ENCODE results near the gene SLC39A11.

SLC39A11 gene

GRCh38 chr17:72719578-72720493, 372.7 kb downstream of the SLC39A11 start:
- H3K27me3 ChIP-seq, result no peaks in the 10 kb centered on the region
- peak overlapping the region; percentile 92 for H3K4me2 ChIP-seq
- H3K9ac ChIP-seq, result peak overlapping the region; percentile 4; the same call in 1 of the 2 replicates
- H3K4me1 ChIP-seq, result peaks cover 25% of the 10 kb centered on the region
- H3K36me3 ChIP-seq, result peaks cover 4% of the 10 kb centered on the region; the same call in 1 of the 2 replicates
- H4K20me1 ChIP-seq, result no peaks in the 10 kb centered on the region
- peak overlapping the region; percentile 42; the same call in 1 of the 2 replicates for H3K4me3 ChIP-seq
- no peaks in the 10 kb centered on the region for H3K9me3 ChIP-seq
- H3K27ac ChIP-seq, result peak overlapping the region; percentile 62
- TF ChIP-seq Cebpa-rat (IDR thresholded peaks at IDR 0.05), result no peak

GRCh38 chr17:72719206-72719577, 373.3 kb downstream of the SLC39A11 start:
- H3K9ac ChIP-seq, result peak overlapping the region; percentile 4; the same call in 1 of the 2 replicates
- H4K20me1 ChIP-seq, result no peaks in the 10 kb centered on the region
- no peaks in the 10 kb centered on the region for H3K9me3 ChIP-seq
- no peak overlapping the region for H3K4me3 ChIP-seq
- peak overlapping the region; percentile 92 for H3K4me2 ChIP-seq
- peak overlapping the region; percentile 62 for H3K27ac ChIP-seq
- TF ChIP-seq Cebpa-rat (IDR thresholded peaks at IDR 0.05), result no peak
- H3K27me3 ChIP-seq, result no peaks in the 10 kb centered on the region
- peaks cover 25% of the 10 kb centered on the region for H3K4me1 ChIP-seq
- H3K36me3 ChIP-seq, result peaks cover 4% of the 10 kb centered on the region; the same call in 1 of the 2 replicates

- Histone ChIP-seq H3K4me3 (no peak overlapping the region), H3K36me3 (peaks cover 10% of the 10 kb centered on the region; the same call in 1 of the 2 replicates), H3K4me2 (no peak overlapping the region), H3K4me1 (peaks cover 25% of the 10 kb centered on the region), H3K27me3 (no peaks in the 10 kb centered on the region), H3K27ac (no peak overlapping the region), H3K9ac (no peak overlapping the region), H4K20me1 (no peaks in the 10 kb centered on the region), H3K9me3 (no peaks in the 10 kb centered on the region)
- TF ChIP-seq Cebpa-rat (IDR thresholded peaks at IDR 0.05), result no peak
Observed at GRCh38 chr17:72717676-72718075, 374.8 kb downstream of the SLC39A11 start.

GRCh38 chr17:72717276-72717675, 375.2 kb downstream of the SLC39A11 start:
- no peak overlapping the region for H3K4me2 ChIP-seq
- H3K9ac ChIP-seq, result no peak overlapping the region
- no peaks in the 10 kb centered on the region for H3K9me3 ChIP-seq
- H3K4me1 ChIP-seq, result peaks cover 25% of the 10 kb centered on the region
- no peaks in the 10 kb centered on the region for H4K20me1 ChIP-seq
- TF ChIP-seq Cebpa-rat (IDR thresholded peaks at IDR 0.05), result no peak
- H3K4me3 ChIP-seq, result no peak overlapping the region
- H3K27me3 ChIP-seq, result no peaks in the 10 kb centered on the region
- no peak overlapping the region for H3K27ac ChIP-seq
- peaks cover 14% of the 10 kb centered on the region; the same call in 1 of the 2 replicates for H3K36me3 ChIP-seq

GRCh38 chr17:72715906-72716572, 376.4 kb downstream of the SLC39A11 start:
- no peak overlapping the region for H3K4me3 ChIP-seq
- no peaks in the 10 kb centered on the region for H4K20me1 ChIP-seq
- no peak overlapping the region for H3K27ac ChIP-seq
- peaks cover 25% of the 10 kb centered on the region for H3K4me1 ChIP-seq
- peaks cover 9% of the 10 kb centered on the region for H3K9me3 ChIP-seq
- no peak for TF ChIP-seq Cebpa-rat (IDR thresholded peaks at IDR 0.05)
- H3K4me2 ChIP-seq, result no peak overlapping the region
- H3K36me3 ChIP-seq, result peaks cover 26% of the 10 kb centered on the region
- H3K9ac ChIP-seq, result no peak overlapping the region
- H3K27me3 ChIP-seq, result no peaks in the 10 kb centered on the region

GRCh38 chr17:72714357-72714966, 378.0 kb downstream of the SLC39A11 start:
- Histone ChIP-seq H3K27ac (no peak overlapping the region), H4K20me1 (no peaks in the 10 kb centered on the region), H3K4me2 (no peak overlapping the region), H3K4me1 (peaks cover 10% of the 10 kb centered on the region), H3K27me3 (no peaks in the 10 kb centered on the region), H3K4me3 (no peak overlapping the region), H3K9me3 (peaks cover 16% of the 10 kb centered on the region), H3K9ac (no peak overlapping the region), H3K36me3 (peaks cover 29% of the 10 kb centered on the region)
- TF ChIP-seq Cebpa-rat (IDR thresholded peaks at IDR 0.05), result no peak

GRCh38 chr17:72713701-72714100, 378.8 kb downstream of the SLC39A11 start:
- H4K20me1 ChIP-seq, result no peaks in the 10 kb centered on the region
- no peak overlapping the region for H3K4me2 ChIP-seq
- peaks cover 29% of the 10 kb centered on the region for H3K36me3 ChIP-seq
- no peak overlapping the region for H3K9ac ChIP-seq
- H3K27me3 ChIP-seq, result no peaks in the 10 kb centered on the region
- H3K4me1 ChIP-seq, result peaks cover 2% of the 10 kb centered on the region; the same call in 1 of the 2 replicates
- no peak overlapping the region for H3K4me3 ChIP-seq
- H3K9me3 ChIP-seq, result peaks cover 16% of the 10 kb centered on the region
- H3K27ac ChIP-seq, result no peak overlapping the region
- no peak for TF ChIP-seq Cebpa-rat (IDR thresholded peaks at IDR 0.05)

GRCh38 chr17:72711521-72712310, 380.8 kb downstream of the SLC39A11 start:
- H4K20me1 ChIP-seq, result no peaks in the 10 kb centered on the region
- H3K27me3 ChIP-seq, result no peaks in the 10 kb centered on the region
- H3K27ac ChIP-seq, result no peak overlapping the region
- peaks cover 26% of the 10 kb centered on the region for H3K9me3 ChIP-seq
- H3K36me3 ChIP-seq, result peaks cover 35% of the 10 kb centered on the region
- TF ChIP-seq Cebpa-rat (IDR thresholded peaks at IDR 0.05), result no peak
- no peaks in the 10 kb centered on the region for H3K4me1 ChIP-seq
- H3K9ac ChIP-seq, result no peak overlapping the region
- H3K4me2 ChIP-seq, result no peak overlapping the region
- H3K4me3 ChIP-seq, result no peak overlapping the region

- Histone ChIP-seq H3K36me3 (peaks cover 35% of the 10 kb centered on the region), H3K9me3 (peaks cover 26% of the 10 kb centered on the region), H3K4me2 (no peak overlapping the region)
Observed at GRCh38 chr17:72710834-72711233, 381.7 kb downstream of the SLC39A11 start.

More at GRCh38 chr17:72710834-72711233, 381.7 kb downstream of the SLC39A11 start:
- Histone ChIP-seq H3K9ac (no peak overlapping the region), H3K4me3 (no peak overlapping the region), H3K27me3 (no peaks in the 10 kb centered on the region), H3K27ac (no peak overlapping the region), H3K4me1 (no peaks in the 10 kb centered on the region), H4K20me1 (no peaks in the 10 kb centered on the region)
- no peak for TF ChIP-seq Cebpa-rat (IDR thresholded peaks at IDR 0.05)

Data from BLaER1 (cell line).